ENCODE data around the gene C2orf80.
"Not testable (repeated sequence)": the region's sequence is repeated elsewhere in the genome, so short reads cannot be mapped to it uniquely, and the experiment has no call there.

C2orf80 gene

DNA sequence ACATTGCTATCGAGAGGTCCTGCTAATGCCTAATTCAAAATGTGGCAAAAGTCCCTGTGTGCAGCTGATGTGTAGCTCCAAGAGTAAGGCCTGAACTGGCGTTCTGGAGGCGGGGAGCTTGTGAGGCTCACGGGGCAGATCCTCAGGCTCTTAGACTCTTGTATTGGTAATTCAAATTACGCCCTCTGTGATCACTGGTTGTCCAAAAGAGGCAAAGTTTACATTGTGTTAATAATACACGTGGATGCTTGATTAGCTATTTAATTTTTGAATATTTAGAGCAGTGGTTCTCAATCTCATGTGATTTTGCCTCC is 14.0 kb downstream of the C2orf80 start:
- no peak for DNase-seq

DNA sequence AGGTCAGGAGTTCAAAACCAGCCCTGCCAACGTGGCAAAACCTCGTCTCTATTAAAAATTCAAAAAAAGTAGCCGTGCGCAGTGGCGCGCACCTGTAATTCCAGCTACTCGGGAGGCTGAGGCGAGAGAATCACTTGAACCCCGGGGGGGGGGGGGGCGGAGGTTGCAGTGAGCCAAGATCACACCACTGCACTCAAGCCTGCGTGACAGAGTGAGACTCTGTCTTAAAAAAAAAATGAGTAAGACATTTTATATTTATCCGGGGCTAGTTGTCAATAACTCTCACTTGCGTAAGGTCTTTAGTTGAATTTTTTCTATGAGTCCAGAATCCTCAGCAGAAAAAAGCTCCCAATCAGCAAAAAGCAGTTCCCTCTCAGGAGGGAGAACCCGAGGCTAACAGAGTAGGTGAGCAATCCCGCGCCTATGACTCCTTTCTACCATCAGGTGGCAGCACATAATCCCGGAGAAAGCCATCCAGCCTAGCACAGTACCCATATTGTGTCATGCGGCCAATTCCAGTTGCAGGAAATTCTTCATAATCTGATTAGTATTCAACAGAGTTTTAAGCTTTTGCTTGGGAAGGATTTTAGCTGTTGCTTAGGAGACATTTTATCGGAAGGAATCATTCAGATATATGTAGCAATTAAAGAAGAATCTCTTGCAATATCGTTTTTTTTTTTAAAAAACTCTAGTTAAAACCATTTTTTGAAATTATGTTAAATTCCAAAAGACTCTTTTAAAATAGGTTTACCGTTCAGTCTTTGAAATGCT is 14.6 kb downstream of the C2orf80 start:
- peak; percentile 38 for DNase-seq

DNA sequence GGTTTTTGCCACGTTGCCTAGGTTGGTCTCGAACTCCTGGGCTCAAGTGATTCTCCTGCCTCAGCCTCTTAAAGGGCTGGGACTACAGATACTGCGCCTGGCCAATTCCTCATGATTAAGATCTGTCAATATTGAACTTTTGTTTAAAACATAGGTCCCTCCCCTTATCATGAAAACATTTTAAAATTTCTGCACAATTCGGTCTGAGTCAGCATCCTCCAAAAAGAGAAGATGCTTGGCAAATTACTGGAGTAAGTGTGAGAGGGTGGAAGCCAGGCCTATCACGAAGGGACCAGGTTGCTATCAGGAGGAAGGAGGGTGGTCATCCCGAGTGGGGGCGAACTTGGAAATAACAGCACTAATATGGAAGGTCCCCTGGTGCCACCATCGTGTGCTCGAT is 15.7 kb downstream of the C2orf80 start:
- no peak for DNase-seq

DNA sequence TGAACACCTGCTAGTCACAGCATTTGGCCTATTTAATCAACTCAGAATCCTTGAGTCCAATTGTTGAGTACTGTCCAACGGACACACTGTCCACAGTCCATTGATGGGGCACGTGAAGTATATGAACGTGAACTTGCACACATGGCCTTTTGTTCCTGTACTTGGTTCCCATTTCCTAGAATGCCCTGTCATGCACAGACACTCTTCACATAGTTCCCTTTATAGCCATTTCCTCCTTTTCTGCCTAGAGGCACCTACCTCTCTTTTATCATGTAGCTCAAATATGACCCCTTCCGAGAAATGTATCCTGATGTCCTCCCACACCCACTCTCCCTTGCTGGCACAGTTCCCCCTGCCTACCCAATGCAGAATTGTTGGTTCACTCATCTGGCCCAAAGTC is 17.7 kb downstream of the C2orf80 start:
- DNase-seq = no peak

DNA sequence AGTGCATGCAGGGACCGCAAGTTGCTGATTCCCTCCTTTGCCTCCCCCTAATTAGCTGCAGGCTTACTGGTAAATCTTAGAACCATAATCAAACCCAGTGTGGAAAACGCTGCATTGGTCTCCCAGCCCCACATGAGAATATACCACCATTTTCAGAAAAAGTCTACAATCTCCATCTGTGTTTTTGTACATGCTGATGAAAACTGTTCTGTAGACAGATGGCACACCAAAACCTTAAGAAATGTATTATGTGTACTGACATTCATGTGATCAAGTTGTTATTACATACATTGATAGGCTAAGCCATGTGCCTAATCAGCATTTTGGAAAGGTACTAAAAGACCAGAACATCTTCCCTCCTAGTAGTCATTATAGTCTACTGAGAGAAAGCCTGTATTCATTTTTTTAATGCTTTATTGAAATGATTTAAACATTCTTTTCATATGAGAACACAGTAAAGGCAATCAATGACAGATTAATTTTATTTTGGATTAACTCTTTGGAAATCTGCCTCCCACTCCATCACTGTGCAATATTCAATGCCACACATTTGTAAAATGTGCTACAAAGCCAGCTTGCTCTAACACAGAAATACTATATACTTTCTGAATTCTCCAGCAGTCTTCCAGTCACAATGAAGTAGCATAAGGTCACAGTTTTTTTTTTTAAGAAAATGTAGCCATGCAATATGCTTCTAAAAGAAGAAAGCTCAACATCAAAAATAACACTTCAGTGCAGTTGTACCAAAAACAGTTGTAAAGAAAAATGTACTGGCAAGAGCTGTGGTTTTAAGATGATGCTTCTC is 24.7 kb downstream of the C2orf80 start:
- no peak for DNase-seq

DNA sequence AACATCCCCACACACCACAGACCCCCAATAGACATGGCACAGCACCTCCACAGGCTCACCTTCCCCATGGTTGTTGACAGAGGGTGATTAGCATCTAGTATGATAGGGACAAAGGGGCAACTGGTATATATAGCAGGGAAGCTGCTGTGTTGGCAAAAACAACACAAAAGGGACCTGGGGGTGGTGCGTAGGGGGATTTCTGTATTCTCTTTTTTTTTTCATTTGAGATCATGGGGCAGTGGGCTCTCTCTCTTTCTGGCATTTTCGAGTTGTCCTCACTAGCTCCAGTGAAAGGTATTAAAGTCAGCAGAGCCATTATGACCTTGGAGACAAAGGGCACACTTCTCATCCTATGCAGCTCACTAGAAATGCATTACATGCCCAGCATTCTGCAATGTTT is 26.3 kb downstream of the C2orf80 start, which contains the start of gene CRYGA:
TSS of gene CRYGA (minus strand) at position 101 of the 400 bp plus-strand sequence. CDS start at position 68, 33 bp downstream.
- no peak for DNase-seq

DNA sequence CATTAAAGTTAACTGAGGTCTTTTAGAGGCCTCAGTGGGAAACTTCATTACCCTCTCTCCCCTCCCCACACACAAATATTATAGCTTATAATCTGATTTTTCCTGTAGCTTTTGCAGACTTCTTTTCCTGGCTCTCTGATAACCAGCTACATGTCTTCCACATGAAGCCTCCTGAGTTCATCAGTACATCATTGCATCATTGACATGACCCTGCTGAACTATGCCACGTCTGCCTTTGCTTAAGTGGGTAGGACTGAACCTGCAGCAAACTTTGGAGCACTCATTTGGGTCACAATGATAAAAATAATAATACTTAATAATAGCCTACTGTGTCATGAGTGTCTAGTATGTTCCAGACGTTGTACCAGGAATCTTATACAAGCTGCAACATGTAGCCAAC is 33.4 kb downstream of the C2orf80 start:
- no peak for DNase-seq

DNA sequence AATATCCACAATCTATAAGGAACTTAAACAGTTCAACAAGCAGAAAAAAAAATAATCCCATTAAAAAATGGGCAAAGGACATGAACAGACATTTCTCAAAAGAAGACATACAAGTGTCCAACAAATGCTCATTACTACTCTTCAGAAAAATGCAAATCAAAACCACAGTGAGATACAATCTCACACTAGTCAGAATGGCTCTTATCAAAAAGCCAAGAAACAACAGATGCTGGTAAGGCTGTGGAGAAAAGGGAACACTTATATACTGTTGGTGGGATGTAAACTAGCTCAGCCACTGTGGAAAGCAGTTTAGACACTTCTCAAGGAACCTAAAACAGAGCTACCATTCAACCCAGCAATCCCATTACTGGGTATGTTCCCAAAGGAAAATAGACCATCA is 36.7 kb downstream of the C2orf80 start:
- DNase-seq = no peak

DNA sequence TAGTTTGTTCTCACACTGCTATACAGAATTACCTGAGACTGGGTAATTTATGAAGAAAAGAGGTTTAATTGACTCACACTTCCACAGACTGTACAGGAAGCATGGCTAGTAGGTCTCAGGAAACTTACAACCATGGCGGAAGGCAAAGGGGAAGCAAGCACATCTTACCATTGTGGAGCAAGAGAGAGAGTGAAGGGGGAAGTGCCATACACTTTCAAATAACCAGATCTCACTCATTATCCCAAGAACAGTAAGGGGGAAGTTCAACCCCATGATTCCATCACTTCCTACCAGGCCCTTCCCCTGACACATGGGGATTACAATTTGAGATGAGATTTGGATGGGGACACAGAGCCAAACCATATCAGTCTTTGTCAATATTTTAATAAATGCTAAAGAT is 38.9 kb downstream of the C2orf80 start:
- DNase-seq = no peak

DNA sequence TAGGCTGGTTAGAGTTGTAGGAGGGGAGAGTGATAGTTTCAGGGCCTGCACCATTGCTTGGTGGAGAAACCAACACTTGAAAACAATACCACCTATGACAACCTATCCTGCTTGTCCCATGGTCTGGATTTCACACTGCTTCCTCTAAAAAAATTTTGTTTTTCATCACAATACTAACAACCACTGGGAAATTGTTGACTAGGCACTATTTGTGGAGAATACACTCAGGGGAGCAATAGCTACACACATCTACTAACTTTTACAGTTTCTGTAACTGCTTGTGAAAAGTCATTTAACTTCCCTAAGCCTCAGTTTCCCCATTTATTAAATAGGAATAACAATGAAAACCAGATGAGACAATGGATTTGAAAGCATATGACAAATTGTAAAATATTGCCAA is 39.7 kb downstream of the C2orf80 start:
- DNase-seq = no peak

DNA sequence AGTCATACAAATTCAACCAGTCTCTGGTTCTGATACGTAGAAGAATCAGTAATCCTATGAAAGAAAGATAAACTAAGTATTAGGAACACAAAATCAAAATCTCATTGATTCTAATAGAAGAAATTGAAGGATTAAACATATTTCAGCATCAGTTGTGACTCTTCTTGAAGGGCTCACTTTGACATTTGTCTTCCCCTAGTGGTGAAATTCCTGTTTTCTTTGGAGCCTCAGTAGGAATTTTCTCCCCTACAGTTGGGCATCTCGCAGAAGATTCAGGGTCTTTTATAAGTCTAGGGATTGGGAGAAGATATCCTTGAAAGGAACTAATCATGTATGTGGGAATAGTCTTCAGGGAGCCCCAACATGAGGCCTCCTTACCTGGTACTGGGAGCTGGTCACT is 41.0 kb downstream of the C2orf80 start:
- DNase-seq = no peak

DNA sequence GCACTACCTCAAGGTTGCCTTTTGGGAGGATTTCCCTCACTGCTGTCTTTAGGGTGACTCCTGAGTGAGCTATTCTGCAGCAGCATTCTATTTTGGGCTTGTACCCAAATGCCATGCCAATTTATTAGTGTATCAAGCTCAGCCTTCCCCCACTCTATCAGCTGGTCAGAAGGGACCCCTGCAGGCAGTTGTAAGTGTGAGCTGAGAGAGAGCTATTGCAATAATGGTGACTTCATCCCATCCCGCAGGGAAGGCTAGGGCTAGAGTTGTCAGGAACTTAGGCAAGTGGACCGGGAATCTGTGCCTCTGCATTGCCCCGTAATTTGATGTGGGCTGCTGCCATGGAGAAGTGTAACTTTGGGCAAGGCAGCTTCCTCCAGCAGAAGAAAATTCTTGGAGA is 42.1 kb downstream of the C2orf80 start:
- no peak for DNase-seq

DNA sequence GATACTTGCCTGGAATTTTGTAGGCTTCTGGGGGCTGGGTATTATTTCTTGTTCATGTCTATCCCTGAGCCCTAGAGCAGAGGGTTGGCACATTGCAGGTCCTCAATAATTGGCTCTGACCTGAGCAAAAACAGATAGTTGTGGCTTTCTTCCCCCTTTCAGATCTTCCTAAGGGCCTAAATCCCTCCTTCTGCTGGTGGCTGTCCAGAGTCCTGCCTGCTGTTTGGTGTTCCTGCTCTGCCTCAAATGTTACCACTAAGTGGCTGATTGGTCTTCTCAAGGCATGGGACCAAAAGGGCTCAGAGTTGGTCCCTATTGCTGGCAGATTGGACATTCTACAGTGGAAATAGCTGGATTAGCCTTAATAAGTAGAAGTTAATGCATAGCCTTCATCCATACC is 42.8 kb downstream of the C2orf80 start:
- DNase-seq = no peak

DNA sequence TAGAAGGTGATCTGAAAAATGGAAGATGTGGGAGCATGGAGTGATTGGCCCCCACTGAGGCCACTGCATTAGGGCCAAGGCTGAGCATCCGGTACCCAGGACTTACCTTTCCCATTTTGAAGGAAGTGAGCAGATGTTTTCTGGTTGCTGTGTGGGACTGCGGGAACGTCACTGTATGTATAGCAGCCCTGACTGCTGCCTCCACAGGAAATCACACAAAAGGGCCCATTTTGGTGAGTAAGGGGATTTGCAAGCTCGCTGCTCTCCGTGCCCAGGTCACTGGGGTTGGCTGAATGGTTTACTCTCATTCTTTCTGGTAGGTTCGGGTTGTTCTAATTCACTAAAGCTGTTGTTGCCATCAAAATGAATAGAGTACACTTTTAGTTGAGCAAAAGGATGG is 43.8 kb downstream of the C2orf80 start, which contains the start of gene CRYGB:
TSS of gene CRYGB (minus strand) at position 153 of the 400 bp plus-strand sequence. CDS start at position 115, 38 bp downstream.
- DNase-seq = no peak

DNA sequence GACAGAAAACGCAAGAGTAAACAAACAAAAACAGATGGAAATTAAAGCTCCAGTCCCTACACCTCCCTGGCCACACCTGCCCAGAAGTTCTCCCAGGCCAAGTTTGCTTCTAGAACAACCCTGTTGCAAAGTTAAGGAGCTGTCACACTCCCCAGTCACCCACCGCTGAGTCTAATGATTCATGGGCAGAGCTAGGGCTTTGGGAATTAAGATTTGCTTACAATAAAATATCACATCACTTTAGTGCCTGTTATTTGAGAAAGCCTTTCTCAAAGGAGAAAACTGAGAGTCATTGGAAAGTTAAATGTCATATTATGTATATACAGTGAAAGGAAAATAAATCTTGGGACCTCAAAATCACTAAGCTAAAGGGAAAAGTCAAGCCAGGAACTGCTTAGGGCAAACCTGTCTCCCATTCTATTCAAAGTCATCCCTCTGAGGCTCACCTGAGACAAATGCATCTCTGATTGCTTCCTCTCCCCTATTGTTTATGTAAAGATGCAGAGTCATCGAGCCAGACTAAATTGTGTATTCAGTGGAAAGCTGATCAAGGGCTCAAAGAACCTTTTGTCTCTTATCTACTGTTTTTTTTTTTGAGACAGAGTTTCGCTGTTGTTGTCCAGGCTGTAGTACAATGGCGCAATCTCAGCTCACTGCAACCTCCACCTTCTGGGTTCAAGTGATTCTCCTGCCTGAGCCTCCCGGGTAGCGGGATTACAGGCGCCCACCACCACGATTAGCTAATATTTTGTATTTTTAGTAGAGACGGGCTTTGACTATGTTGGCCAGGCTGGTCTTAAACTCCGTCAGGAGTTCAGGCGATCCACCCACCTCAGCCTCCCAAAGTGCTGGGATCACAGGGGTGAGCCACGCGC is 46.7 kb downstream of the C2orf80 start:
- no peak for DNase-seq

DNA sequence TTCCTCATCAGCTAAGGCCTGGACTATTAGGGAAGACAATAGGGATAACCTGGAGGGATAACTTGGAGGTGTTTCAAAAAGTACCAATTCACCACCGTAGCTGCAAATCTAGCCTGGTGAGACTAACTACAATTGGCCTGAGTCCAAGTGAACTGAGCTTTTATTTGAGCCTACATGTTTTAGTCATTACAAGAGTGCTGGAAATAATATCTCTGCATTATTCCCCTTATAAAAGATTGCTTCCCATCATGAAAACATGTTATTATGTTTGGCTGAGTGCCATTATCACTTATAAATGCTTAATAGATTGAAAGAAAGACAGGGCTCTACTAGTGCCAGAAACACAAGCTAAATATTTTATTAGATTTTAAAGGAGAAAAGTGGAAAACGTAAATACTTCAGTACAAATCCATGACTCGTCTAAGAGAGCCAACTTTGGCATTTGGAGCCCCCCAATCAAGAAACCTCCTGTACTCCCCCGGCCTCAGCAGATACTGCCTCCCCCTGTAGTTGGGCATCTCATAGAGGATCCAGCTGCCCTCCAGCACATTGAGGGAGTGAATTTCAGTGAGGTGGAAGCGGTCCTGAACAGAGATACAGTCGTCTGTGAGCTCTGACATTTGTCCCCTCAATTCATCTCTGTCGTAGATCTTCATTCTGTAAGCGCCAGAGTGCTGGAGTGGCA is 47.4 kb downstream of the C2orf80 start:
- no peak for DNase-seq

DNA sequence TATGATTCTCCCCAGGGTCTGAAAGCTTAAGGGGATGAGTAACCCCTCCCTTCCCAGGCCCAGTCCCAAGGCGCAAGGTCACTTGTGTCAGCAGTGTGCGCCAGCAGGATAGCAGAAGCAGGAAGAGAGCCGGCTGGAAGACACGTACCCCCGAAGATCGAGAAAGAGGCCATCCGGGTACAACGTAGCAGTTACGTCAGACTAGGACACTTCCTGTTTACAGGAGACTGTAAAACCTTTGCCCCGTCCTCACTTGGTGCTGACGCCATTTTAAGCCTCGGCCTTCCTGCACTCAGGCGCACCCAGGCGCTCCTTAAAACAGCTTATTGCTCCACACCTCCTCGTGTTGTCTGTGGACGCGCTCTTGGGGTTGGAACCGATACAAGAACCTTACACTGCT is 50.4 kb downstream of the C2orf80 start:
- no peak for DNase-seq

DNA sequence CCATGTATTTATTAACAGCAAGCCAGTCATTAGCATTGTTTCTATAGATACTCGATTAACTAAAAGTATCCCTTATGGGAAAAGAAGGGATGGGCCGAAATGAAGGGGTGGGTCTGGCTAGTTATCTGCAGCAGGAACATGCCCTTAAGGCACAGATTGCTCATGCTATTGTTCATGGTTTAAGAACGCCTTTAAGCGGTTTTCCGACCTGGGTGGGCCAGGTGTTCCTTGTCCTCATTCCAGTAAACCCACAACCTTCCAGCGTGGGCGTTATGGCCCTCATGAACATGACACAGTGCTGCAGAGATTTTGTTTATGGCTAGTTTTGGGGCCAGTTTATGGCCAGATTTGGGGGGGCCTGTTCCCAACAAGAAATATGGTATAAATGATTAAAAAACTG is 51.5 kb downstream of the C2orf80 start:
- not testable (repeated sequence) for DNase-seq

DNA sequence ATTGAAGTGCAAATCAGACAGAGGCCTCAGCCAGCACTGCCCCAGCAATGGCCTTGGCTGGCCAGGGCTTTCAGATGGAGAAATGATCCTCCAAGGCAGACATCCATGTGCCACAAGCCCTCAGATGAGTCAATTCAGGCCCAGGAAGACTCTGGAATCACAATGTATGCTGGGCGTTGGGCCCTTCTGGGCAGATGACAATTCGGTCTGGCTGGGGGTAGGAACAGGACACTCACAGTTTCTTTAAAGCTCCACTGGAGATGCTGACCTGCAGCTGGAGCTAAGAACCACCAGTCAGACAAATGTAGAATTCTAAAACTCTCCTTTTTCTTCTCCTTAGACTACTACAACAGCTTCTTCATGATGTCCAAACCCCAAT is 53.1 kb downstream of the C2orf80 start:
- DNase-seq = no peak

DNA sequence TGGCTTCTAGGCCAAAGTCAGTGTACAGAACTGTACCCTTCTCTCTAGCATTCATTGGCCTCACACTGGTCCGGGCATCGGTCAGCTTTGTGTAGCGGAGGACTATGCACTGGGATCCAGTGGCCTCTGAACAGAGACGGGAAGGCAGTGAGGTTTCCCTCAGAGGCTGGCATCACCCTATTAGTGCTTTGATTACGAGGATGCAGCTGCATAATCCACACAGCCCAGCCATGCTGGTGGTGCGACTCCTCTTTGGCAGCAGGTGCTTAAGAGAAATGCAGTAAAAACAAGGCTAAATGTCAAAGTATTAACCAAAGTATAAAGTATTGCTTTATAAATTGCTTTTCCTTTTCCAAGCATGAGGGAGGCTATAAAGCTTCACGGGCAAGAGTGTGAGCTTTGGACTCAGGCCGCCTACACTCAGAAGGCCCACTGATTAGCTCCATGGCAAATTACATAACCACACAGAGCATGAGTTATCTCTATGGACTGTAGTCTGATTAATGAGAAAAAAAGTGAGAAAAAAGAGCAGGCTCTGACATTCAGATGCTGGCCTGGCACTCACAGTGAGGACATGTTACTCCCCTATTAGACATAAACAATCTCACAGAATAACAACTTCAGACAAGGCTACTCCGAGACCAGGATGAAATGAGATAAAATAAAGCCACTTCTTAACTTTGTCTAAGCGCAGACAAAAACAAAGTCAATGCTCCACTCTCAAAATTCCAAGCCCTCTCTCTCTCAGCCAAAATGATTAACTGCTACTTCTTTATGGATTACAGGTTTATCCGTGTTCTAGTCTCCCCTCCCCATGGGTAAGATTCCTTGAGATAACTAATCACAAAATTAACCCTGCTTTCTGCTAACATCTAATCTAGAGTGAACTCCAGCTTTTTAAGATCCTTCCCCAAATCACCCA is 53.8 kb downstream of the C2orf80 start:
- DNase-seq = no peak

DNA sequence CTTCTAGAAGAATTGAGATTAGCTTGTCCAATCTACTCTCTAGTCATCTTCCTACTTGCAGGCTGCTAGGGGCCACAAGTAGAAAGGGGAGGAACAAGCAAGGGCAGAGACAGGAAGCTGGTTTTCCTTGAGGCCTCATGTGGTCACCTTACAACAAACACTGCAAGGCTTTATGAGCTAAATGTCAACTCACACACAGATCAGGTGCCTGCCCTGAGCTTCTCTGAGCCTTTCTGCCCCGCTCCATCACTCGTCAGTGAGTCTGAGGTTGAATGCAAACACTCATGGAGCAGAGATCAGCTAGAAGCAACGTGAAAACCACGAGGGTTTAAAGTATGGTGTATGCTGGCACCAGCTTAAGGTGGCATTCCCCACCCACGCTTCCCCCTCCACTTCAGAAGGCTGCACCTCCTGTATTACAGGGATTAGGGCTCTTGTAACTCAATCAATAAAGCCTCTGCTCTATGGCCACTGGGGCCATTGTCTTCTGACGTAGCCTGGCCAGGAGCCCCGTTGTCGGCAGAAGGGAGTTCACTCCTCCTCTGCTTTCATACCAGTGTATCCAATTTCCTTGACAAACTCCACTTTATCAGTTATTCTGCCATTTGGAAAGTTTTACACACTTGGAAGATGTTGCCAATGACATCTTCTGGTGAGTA is 54.8 kb downstream of the C2orf80 start:
- DNase-seq = no peak
